Upper lobe of left lung (tissue), 6 donors: Measurements from ENCODE around the gene PSMA8. TPM values are rescaled to one million over a fixed set of nuclear protein-coding genes. Genes with fewer than 3 reads are reported as not detected.
"Not testable (repeated sequence)": the region's sequence is repeated elsewhere in the genome, so short reads cannot be mapped to it uniquely, and the experiment has no call there.

Source experiments
- ATAC-seq, 2 donors: fragments of 200-7000 bp; cut with Tn5 transposase; one replicate each; pipeline ENCODE4 v1.9.1; 2022; ENCODE audit warnings: mild to moderate bottlenecking in 2 of 2, moderate library complexity in 2 of 2; ENCODE audit not compliant: low FRiP score in 2 of 2
- DNase-seq, 2 donors: peaks; one replicate each; pipeline ENCODE4 v3.0.0-alpha.2; 2019 to 2020
- H3K27ac ChIP-seq, 4 donors: fragments of 200-600 bp; sonication (generic); one replicate each; pipeline ENCODE4 v1.5.1; 2016 to 2019
- H3K27me3 ChIP-seq, 4 donors: fragments of 200-600 bp; sonication (generic); one replicate each; pipeline ENCODE4 v1.5.1; 2017 to 2019
- H3K36me3 ChIP-seq, 4 donors: fragments of 200-600 bp; sonication (generic); one replicate each; pipeline ENCODE4 v1.5.1; 2016 to 2019
- H3K4me1 ChIP-seq, 4 donors: fragments of 200-600 bp; sonication (generic); one replicate each; pipeline ENCODE4 v1.5.1; 2018 to 2019
- H3K4me3 ChIP-seq, 4 donors: fragments of 200-600 bp; sonication (generic); one replicate each; pipeline ENCODE4 v1.5.1; 2017 to 2019; ENCODE audit warnings: mild to moderate bottlenecking in 2 of 4, moderate library complexity in 1 of 4
- H3K9me3 ChIP-seq, 4 donors: fragments of 200-600 bp; sonication (generic); one replicate each; pipeline ENCODE4 v1.5.1; 2018 to 2019
- CTCF ChIP-seq, 6 experiments: fragments of 450-650 bp in 4 of 6; fragments of 200-600 bp in 2 of 6; sonication (generic) in 2 of 6; IDR thresholded peaks; one replicate each; pipeline ENCODE4 v1.5.1; 2016 to 2019; ENCODE audit warnings: antibody characterized with exemption in 6 of 6
- EP300 ChIP-seq, 4 donors: sonication (generic); formaldehyde crosslinking; IDR thresholded peaks; one replicate each; pipeline ENCODE4 v1.5.1; 2017; ENCODE audit warnings: antibody characterized with exemption in 4 of 4, control low read depth in 2 of 4
- POLR2A ChIP-seq, 4 donors: fragments of 450-650 bp; IDR thresholded peaks; one replicate each; pipeline ENCODE4 v1.5.1; 2016 to 2017; ENCODE audit warnings: antibody characterized with exemption in 4 of 4, mild to moderate bottlenecking in 2 of 4
- POLR2AphosphoS5 ChIP-seq, 2 donors: sonication (generic); formaldehyde crosslinking; IDR thresholded peaks; one replicate each; pipeline ENCODE4 v1.5.1; 2017; ENCODE audit warnings: antibody characterized with exemption in 2 of 2
- WGBS, 2 donors: methylation state at CpG; one replicate each; pipeline ENCODE4 v1.1.5; 2017 to 2018; 5-methylcytosine and 5-hydroxymethylcytosine counted together
- total RNA-seq, 6 donors: library from RNA; depleted of rRNA in 4 of 6; stranded (reverse); fragments of >200 nt in 4 of 6; gene quantifications; one replicate each; pipeline versions ENCODE4 v1.1.0 to v1.2.1, GENCODE V29; 2016 to 2021
- donor health status: DM: no; HTN: no; CAD: no; lungs with moderate emphysema.
- donor health status: DM: no; HTN: yes; CAD: no; lungs with severe emphysema.

Gene PSMA8
- total RNA-seq, 6 donors from 2014 or later: 1.3 TPM; not detected in 5

- Histone ChIP-seq H3K9me3 (no peaks in the 10 kb centered on the region), H3K36me3 (no peaks in the 10 kb centered on the region), H3K27me3 (no peaks in the 10 kb centered on the region), H3K4me3 (no peak overlapping the region), H3K4me1 (peaks cover 9 to 25% (median 17%) of the 10 kb centered on the region in 4 donors), H3K27ac (no peak overlapping the region)
- TF ChIP-seq EP300 (IDR thresholded peaks at IDR 0.05): no peak
- TF ChIP-seq POLR2A (IDR thresholded peaks at IDR 0.05): no peak
- no peak for TF ChIP-seq POLR2AphosphoS5 (IDR thresholded peaks at IDR 0.05)
- TF ChIP-seq CTCF (IDR thresholded peaks at IDR 0.05): no peak
- ATAC-seq: no peak
- 89 to 97% methylated on average over 8 of the region's 8 CpGs for WGBS, 2 donors
- DNase-seq: no peak
These were observed 96.8 kb downstream of the PSMA8 start for GRCh38 chr18:26230497-26230896.

- H3K27ac ChIP-seq: no peak overlapping the region
- no peak for TF ChIP-seq CTCF (IDR thresholded peaks at IDR 0.05)
- TF ChIP-seq POLR2A (IDR thresholded peaks at IDR 0.05): no peak
- TF ChIP-seq POLR2AphosphoS5 (IDR thresholded peaks at IDR 0.05): no peak
- no peak for TF ChIP-seq EP300 (IDR thresholded peaks at IDR 0.05)
- no peaks in the 10 kb centered on the region for H3K9me3 ChIP-seq
- ATAC-seq: no peak
- H3K27me3 ChIP-seq: no peaks in the 10 kb centered on the region
- no peaks in the 10 kb centered on the region for H3K36me3 ChIP-seq
- WGBS, 2 donors: 79 to 84% methylated on average over 5 of the region's 5 CpGs
- H3K4me1 ChIP-seq: peaks cover 0 to under 1% (median 0%) of the 10 kb centered on the region in 4 donors
- no peak overlapping the region for H3K4me3 ChIP-seq
- DNase-seq: no peak
These were observed 99.5 kb downstream of the PSMA8 start for GRCh38 chr18:26233208-26233607.

GRCh38 chr18:26237363-26237762, 103.7 kb downstream of the PSMA8 start:
- DNase-seq, H3K4me3 ChIP-seq, ATAC-seq, H3K27me3 ChIP-seq, H3K4me1 ChIP-seq, H3K36me3 ChIP-seq, H3K27ac ChIP-seq, H3K9me3 ChIP-seq: not testable (repeated sequence)
- 90 to 92% methylated on average over 2 of the region's 2 CpGs for WGBS, 2 donors

GRCh38 chr18:26238718-26239117, 105.0 kb downstream of the PSMA8 start:
- not testable (repeated sequence) for ATAC-seq, H3K4me1 ChIP-seq, H3K4me3 ChIP-seq, H3K27ac ChIP-seq, DNase-seq, H3K27me3 ChIP-seq, H3K9me3 ChIP-seq, H3K36me3 ChIP-seq
- 86 to 88% methylated on average over 4 of the region's 4 CpGs for WGBS, 2 donors

- not testable (repeated sequence) for DNase-seq, H3K9me3 ChIP-seq, H3K27ac ChIP-seq, H3K4me1 ChIP-seq, H3K27me3 ChIP-seq, H3K36me3 ChIP-seq, ATAC-seq, H3K4me3 ChIP-seq
- WGBS, 2 donors: 86 to 91% methylated on average over 4 of the region's 4 CpGs
These were observed 108.7 kb downstream of the PSMA8 start for GRCh38 chr18:26242392-26242791.

Other genes with a start within 250 kb of the PSMA8 start
- gene SS18, start 43.3 kb upstream of the PSMA8 start, total RNA-seq: 100 to 1,000 TPM in 1 of 6 donors, 10 to 100 TPM in 5; 49.6 to 122 (median 91.8) TPM
- 1 to 10 TPM; 2.9 to 9.7 (median 6.4) TPM for gene TAF4B, start 92.6 kb downstream of the PSMA8 start, total RNA-seq